HCT116 (cell line): ENCODE measurements around the gene RNF112.

Experiments
- CBX3 ChIP-seq: IDR thresholded peaks from 2 replicates; pipeline ENCODE4 v1.6.1; 2012; ENCODE audit warnings: low read depth
- EZH2 ChIP-seq: fragments of 200-600 bp; sonication (generic); IDR thresholded peaks from 2 replicates; pipeline ENCODE4 v1.6.1; 2017; ENCODE audit warnings: antibody characterized with exemption, mixed run types
- JUND ChIP-seq: IDR thresholded peaks from 2 replicates; pipeline ENCODE4 v1.6.1; 2012
- POLR2A ChIP-seq: IDR thresholded peaks from 2 replicates; pipeline ENCODE4 v1.7.0; 2011; ENCODE audit warnings: borderline replicate concordance; ENCODE audit not compliant: insufficient read depth, insufficient read length; ENCODE audit errors: extremely low read depth
- RAD21 ChIP-seq: IDR thresholded peaks from 2 replicates; pipeline ENCODE4 v1.6.1; 2012; ENCODE audit warnings: low read depth, mild to moderate bottlenecking
- REST ChIP-seq: IDR thresholded peaks from 2 replicates; pipeline ENCODE4 v1.6.1; 2012; ENCODE audit warnings: low read depth
- SIN3A ChIP-seq: IDR thresholded peaks from 2 replicates; pipeline ENCODE4 v1.6.1; 2012; ENCODE audit warnings: low read depth
- ZBTB33 ChIP-seq: IDR thresholded peaks from 2 replicates; pipeline ENCODE4 v1.6.1; 2011; ENCODE audit warnings: mild to moderate bottlenecking, low read length, moderate library complexity; ENCODE audit not compliant: insufficient replicate concordance; ENCODE audit errors: extremely low read depth
- TF ChIP-seq, protein P1 (sequence below): IDR thresholded peaks from 2 replicates; pipeline ENCODE4 v1.6.1; 2012
- TF ChIP-seq, protein P2 (sequence below), 3 experiments: fragments of 200-600 bp in 1 of 3; sonication (generic) in 1 of 3; IDR thresholded peaks in 2 of 3; conservative IDR thresholded peaks in 1 of 3; 2 replicates each; pipeline ENCODE4 v1.5.1; 2012 to 2017; ENCODE audit warnings: low read depth in 2 of 3, low read length in 2 of 3, antibody characterized with exemption in 1 of 3, borderline replicate concordance in 1 of 3, control low read depth in 1 of 3, mild to moderate bottlenecking in 1 of 3, mixed read lengths in 1 of 3, mixed run types in 1 of 3, moderate library complexity in 1 of 3; ENCODE audit not compliant: insufficient read depth in 1 of 3

DNA sequence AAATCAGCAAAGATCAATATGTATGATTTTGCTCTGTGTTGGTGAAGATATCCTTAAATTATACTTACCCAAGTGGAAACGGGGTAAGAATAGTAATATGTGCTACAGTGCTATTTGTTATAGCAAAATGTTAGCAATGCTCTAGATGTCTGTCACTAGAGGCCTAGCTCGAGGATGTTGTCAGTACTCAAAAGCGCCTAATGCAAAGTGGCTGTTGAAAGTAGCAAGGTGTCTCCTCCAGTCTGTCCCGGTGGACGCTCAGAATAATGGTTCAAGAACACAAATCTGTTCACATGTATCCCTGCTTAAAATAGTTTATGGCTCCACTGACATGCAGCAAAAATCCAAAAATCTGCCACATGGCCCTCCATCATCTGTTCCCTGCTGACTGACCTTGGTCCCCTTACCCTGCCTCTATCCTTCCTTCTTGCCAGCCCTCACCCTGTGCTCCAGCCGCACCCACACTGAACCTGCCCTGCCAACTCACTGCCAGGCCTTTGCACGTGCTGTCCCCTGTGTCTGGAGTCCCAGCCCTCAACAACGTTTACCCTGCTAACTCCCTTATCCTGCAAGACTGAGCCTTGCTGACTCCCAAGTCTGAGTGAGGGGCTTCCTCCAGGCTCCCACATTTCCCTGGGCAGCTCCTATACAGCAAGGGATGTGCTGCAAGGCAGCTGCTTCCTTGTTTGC, 9.6 kb upstream of the RNF112 start:
- TF ChIP-seq, protein P1, sequence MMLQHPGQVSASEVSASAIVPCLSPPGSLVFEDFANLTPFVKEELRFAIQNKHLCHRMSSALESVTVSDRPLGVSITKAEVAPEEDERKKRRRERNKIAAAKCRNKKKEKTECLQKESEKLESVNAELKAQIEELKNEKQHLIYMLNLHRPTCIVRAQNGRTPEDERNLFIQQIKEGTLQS, result no peak
- TF ChIP-seq, protein P2, sequence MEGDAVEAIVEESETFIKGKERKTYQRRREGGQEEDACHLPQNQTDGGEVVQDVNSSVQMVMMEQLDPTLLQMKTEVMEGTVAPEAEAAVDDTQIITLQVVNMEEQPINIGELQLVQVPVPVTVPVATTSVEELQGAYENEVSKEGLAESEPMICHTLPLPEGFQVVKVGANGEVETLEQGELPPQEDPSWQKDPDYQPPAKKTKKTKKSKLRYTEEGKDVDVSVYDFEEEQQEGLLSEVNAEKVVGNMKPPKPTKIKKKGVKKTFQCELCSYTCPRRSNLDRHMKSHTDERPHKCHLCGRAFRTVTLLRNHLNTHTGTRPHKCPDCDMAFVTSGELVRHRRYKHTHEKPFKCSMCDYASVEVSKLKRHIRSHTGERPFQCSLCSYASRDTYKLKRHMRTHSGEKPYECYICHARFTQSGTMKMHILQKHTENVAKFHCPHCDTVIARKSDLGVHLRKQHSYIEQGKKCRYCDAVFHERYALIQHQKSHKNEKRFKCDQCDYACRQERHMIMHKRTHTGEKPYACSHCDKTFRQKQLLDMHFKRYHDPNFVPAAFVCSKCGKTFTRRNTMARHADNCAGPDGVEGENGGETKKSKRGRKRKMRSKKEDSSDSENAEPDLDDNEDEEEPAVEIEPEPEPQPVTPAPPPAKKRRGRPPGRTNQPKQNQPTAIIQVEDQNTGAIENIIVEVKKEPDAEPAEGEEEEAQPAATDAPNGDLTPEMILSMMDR (IDR thresholded peaks at IDR 0.05 in 2 of 3, conservative IDR thresholded peaks at IDR 0.05 in 1 of 3; ENCODE audit: borderline replicate concordance in 1 of 3, insufficient read depth in 1 of 3, low read depth in 2 of 3, low read length in 2 of 3), result no peak
- TF ChIP-seq RAD21 (no peak), POLR2A (no peak), SIN3A (no peak), REST (no peak), CBX3 (no peak), EZH2 (no peak), ZBTB33 (no peak), JUND (no peak)
